ENCODE data around the gene DAP. TPM values are rescaled to one million over a fixed set of nuclear protein-coding genes. Genes with fewer than 3 reads are reported as not detected.

DAP gene
- total RNA-seq, 1 experiment from 2014 or later = 138 TPM

GRCh38 chr5:10726913-10727517, 34.0 kb downstream of the DAP start:
- no TSS peak for BruUV-seq (replicated peaks)
- H3K27ac Mint-ChIP-seq (ENCODE audit: unreplicated experiment) = peak overlapping the region; percentile 97
- peak; percentile 27 for DNase-seq
- CTCF ChIA-PET = no interaction called here
- no peak overlapping the region for H3K4me3 Mint-ChIP-seq (ENCODE audit: low read depth, unreplicated experiment)
- H3K36me3 Mint-ChIP-seq (ENCODE audit: insufficient read depth, unreplicated experiment) = peaks cover 38% of the 10 kb centered on the region
- intact Hi-C loops (cut with micrococcal nuclease; ENCODE audit: unreplicated experiment) = no loop called here
- no peak for TF ChIP-seq CTCF (IDR thresholded peaks at IDR 0.05; ENCODE audit: unreplicated experiment)
- no peaks in the 10 kb centered on the region for H3K27me3 Mint-ChIP-seq (ENCODE audit: unreplicated experiment)
- peaks cover 58% of the 10 kb centered on the region for H3K4me1 Mint-ChIP-seq (ENCODE audit: low read depth, unreplicated experiment)
- no peaks in the 10 kb centered on the region for H3K9me3 Mint-ChIP-seq (ENCODE audit: low read depth, unreplicated experiment)

- CTCF ChIA-PET = no interaction called here
- Mint-ChIP-seq H3K27me3 (ENCODE audit: unreplicated experiment) (no peaks in the 10 kb centered on the region), H3K36me3 (ENCODE audit: insufficient read depth, unreplicated experiment) (peaks cover 42% of the 10 kb centered on the region), H3K9me3 (ENCODE audit: low read depth, unreplicated experiment) (no peaks in the 10 kb centered on the region), H3K4me1 (ENCODE audit: low read depth, unreplicated experiment) (peaks cover 58% of the 10 kb centered on the region), H3K4me3 (ENCODE audit: low read depth, unreplicated experiment) (peak overlapping the region; percentile 31), H3K27ac (ENCODE audit: unreplicated experiment) (peak overlapping the region; percentile 97)
- intact Hi-C loops (cut with micrococcal nuclease; ENCODE audit: unreplicated experiment) = no loop called here
- no peak for TF ChIP-seq CTCF (IDR thresholded peaks at IDR 0.05; ENCODE audit: unreplicated experiment)
- no peak for DNase-seq
- no TSS peak for BruUV-seq (replicated peaks)
Observed at GRCh38 chr5:10726179-10726912, 34.7 kb downstream of the DAP start.

- TF ChIP-seq CTCF (IDR thresholded peaks at IDR 0.05; ENCODE audit: unreplicated experiment) = no peak
- Mint-ChIP-seq H3K27ac (ENCODE audit: unreplicated experiment) (peak overlapping the region; percentile 97), H3K9me3 (ENCODE audit: low read depth, unreplicated experiment) (no peaks in the 10 kb centered on the region), H3K4me1 (ENCODE audit: low read depth, unreplicated experiment) (peaks cover 58% of the 10 kb centered on the region), H3K36me3 (ENCODE audit: insufficient read depth, unreplicated experiment) (peaks cover 42% of the 10 kb centered on the region), H3K27me3 (ENCODE audit: unreplicated experiment) (no peaks in the 10 kb centered on the region), H3K4me3 (ENCODE audit: low read depth, unreplicated experiment) (peak overlapping the region; percentile 65)
- intact Hi-C loops (cut with micrococcal nuclease; ENCODE audit: unreplicated experiment) = loop anchor here (2.0 kb wide), 2 partner anchors 23 to 35 kb away; partner anchors contain the start of gene DAP
- DNase-seq = no peak
- CTCF ChIA-PET = interaction anchor here (0.6 to 1.6 kb wide), 6 partner anchors 13 to 39 kb away, joined by 3 to 6 read pairs (median 4); partner anchors contain the start of gene DAP
- BruUV-seq (replicated peaks) = TSS peak; percentile 96
Observed at GRCh38 chr5:10725636-10726035, 35.4 kb downstream of the DAP start.

- no peaks in the 10 kb centered on the region for H3K9me3 Mint-ChIP-seq (ENCODE audit: low read depth, unreplicated experiment)
- CTCF ChIA-PET = interaction anchor here (0.6 to 1.7 kb wide), 11 partner anchors 13 to 132 kb away, joined by 3 to 9 read pairs (median 4); partner anchors contain the start of gene DAP
- peak; percentile 82 for DNase-seq
- H3K27ac Mint-ChIP-seq (ENCODE audit: unreplicated experiment) = peak overlapping the region; percentile 97
- H3K27me3 Mint-ChIP-seq (ENCODE audit: unreplicated experiment) = no peaks in the 10 kb centered on the region
- H3K4me3 Mint-ChIP-seq (ENCODE audit: low read depth, unreplicated experiment) = peak overlapping the region; percentile 65
- peaks cover 49% of the 10 kb centered on the region for H3K36me3 Mint-ChIP-seq (ENCODE audit: insufficient read depth, unreplicated experiment)
- intact Hi-C loops (cut with micrococcal nuclease; ENCODE audit: unreplicated experiment) = loop anchor here (2.0 kb wide), 2 partner anchors 22 to 36 kb away; partner anchors contain the start of gene DAP
- TF ChIP-seq CTCF (IDR thresholded peaks at IDR 0.05; ENCODE audit: unreplicated experiment) = peak; percentile 77
- no TSS peak for BruUV-seq (replicated peaks)
- peaks cover 64% of the 10 kb centered on the region for H3K4me1 Mint-ChIP-seq (ENCODE audit: low read depth, unreplicated experiment)
Observed at GRCh38 chr5:10724781-10725507, 36.1 kb downstream of the DAP start.

Measured in Calu3 (cell line).